ENCODE measurements around the gene NEIL1.

DNA sequence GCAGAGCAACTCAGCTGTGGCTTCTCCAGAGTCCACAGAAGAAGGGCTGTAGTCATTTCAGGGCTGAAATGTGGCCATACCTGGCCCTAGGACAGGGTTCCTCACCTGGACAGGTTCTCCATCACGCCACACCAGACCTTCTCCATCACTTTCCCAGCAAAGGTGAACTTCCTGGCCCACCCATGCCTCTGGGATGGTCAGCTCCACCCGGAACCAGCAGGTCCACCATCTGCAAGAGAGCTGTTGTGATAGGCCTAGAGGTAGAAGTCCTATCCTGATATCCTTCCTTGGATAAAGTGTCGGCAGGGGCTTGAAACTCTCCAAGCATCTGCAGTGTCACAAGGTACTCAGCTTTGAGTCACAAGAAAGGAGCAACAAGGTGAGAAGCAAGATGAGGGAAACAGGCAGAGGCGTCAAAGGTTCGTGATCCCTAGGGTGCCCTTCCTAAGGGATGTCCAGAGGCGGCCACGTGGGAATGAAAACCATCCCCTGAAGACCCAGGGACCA, 20.6 kb downstream of the NEIL1 start:
- TF ChIP-seq, protein P1, sequence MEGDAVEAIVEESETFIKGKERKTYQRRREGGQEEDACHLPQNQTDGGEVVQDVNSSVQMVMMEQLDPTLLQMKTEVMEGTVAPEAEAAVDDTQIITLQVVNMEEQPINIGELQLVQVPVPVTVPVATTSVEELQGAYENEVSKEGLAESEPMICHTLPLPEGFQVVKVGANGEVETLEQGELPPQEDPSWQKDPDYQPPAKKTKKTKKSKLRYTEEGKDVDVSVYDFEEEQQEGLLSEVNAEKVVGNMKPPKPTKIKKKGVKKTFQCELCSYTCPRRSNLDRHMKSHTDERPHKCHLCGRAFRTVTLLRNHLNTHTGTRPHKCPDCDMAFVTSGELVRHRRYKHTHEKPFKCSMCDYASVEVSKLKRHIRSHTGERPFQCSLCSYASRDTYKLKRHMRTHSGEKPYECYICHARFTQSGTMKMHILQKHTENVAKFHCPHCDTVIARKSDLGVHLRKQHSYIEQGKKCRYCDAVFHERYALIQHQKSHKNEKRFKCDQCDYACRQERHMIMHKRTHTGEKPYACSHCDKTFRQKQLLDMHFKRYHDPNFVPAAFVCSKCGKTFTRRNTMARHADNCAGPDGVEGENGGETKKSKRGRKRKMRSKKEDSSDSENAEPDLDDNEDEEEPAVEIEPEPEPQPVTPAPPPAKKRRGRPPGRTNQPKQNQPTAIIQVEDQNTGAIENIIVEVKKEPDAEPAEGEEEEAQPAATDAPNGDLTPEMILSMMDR (IDR thresholded peaks at IDR 0.05; ENCODE audit: low read depth, low read length, poor library complexity, severe bottlenecking) = no peak
- TF ChIP-seq EZH2phosphoT487 (IDR thresholded peaks at IDR 0.05; ENCODE audit: borderline replicate concordance, low read length) = no peak

Data from DOHH2 (cell line).